Erythroblast (primary cell): ENCODE measurements around the gene S100A7A.

Source experiments
- GATA1 ChIP-seq: IDR thresholded peaks from 2 replicates; pipeline ENCODE4 v1.6.1; 2011; ENCODE audit warnings: low read depth, mild to moderate bottlenecking, control low read depth, low read length, moderate library complexity
- POLR2A ChIP-seq: IDR thresholded peaks from 2 replicates; pipeline ENCODE4 v1.6.1; 2011; ENCODE audit warnings: mild to moderate bottlenecking, low read length

GRCh38 chr1:153400244-153400643 lies 16.1 kb upstream of the S100A7A start:
- TF ChIP-seq GATA1 = no peak
- TF ChIP-seq POLR2A = no peak
